WTC11 (cell line): ENCODE measurements around the gene DAB2. TPM values are rescaled to one million over a fixed set of nuclear protein-coding genes. Genes with fewer than 3 reads are reported as not detected.

Source experiments
- ATAC-seq: fragments of 200-7000 bp; cut with Tn5 transposase; 2 replicates; pipeline ENCODE4 v1.10.0; 2021; ENCODE audit warnings: mild to moderate bottlenecking, moderate library complexity
- CTCF ChIA-PET: fragments of 300-600 bp; sonication (Branson Sonifier 250); formaldehyde crosslinking; loops from one replicate; lab custom pipeline; 2021; ENCODE audit warnings: antibody characterized with exemption; lab: Charles Lee
- POLR2A ChIA-PET: fragments of 350-600 bp; sonication (Branson Sonifier 250); formaldehyde crosslinking; loops from one replicate; lab custom pipeline; 2021; ENCODE audit warnings: antibody characterized with exemption; lab: Charles Lee
- DNase-seq: peaks from one replicate; pipeline ENCODE4 v3.0.0; 2021; ENCODE audit warnings: low spot score
- H3K27ac Mint-ChIP-seq: 2 replicates; pipeline ENCODE4 v1.8.0; 2021; ENCODE audit warnings: mixed read lengths
- H3K27me3 Mint-ChIP-seq: 2 replicates; pipeline ENCODE4 v1.8.0; 2021; ENCODE audit warnings: low read depth, mild to moderate bottlenecking, moderate library complexity, mixed read lengths
- H3K36me3 Mint-ChIP-seq: 2 replicates; pipeline ENCODE4 v1.8.0; 2021; ENCODE audit warnings: mixed read lengths
- H3K4me1 Mint-ChIP-seq: 2 replicates; pipeline ENCODE4 v1.8.0; 2022; ENCODE audit warnings: mixed read lengths
- H3K4me3 Mint-ChIP-seq: 2 replicates; pipeline ENCODE4 v1.8.0; 2021; ENCODE audit warnings: mild to moderate bottlenecking, moderate library complexity, mixed read lengths
- H3K9me3 Mint-ChIP-seq: 2 replicates; pipeline ENCODE4 v1.8.0; 2021; ENCODE audit warnings: mixed read lengths
- ATF1 ChIP-seq: sonication (generic); formaldehyde crosslinking; IDR thresholded peaks from 2 replicates; pipeline ENCODE4 v1.8.1; 2023; ENCODE audit warnings: mild to moderate bottlenecking, moderate library complexity, missing genetic modification reagents
- CREB1 ChIP-seq: sonication (generic); formaldehyde crosslinking; IDR thresholded peaks from 2 replicates; pipeline ENCODE4 v1.8.0; 2023; ENCODE audit warnings: mild to moderate bottlenecking, missing genetic modification reagents
- HMGA2 ChIP-seq: fragments of 250-450 bp; sonication (Bioruptor Pico); IDR thresholded peaks from 2 replicates; pipeline ENCODE4 v1.4.0; 2021; ENCODE audit warnings: mild to moderate bottlenecking, moderate library complexity
- KAT7 ChIP-seq: sonication (generic); formaldehyde crosslinking; IDR thresholded peaks from 2 replicates; pipeline ENCODE4 v1.8.1; 2023; ENCODE audit warnings: missing genetic modification reagents, mild to moderate bottlenecking, borderline replicate concordance
- MAX ChIP-seq: sonication (generic); formaldehyde crosslinking; IDR thresholded peaks from 2 replicates; pipeline ENCODE4 v1.8.0; 2022; ENCODE audit warnings: mild to moderate bottlenecking, missing genetic modification reagents
- MXD4 ChIP-seq: fragments of 250-450 bp; sonication (Bioruptor Pico); IDR thresholded peaks from 2 replicates; pipeline ENCODE4 v1.8.0; 2021; ENCODE audit warnings: mild to moderate bottlenecking, moderate library complexity, borderline replicate concordance
- NFYB ChIP-seq: sonication (generic); formaldehyde crosslinking; conservative IDR thresholded peaks from 2 replicates; pipeline ENCODE4 v1.8.0; 2022; ENCODE audit warnings: low read depth, missing genetic modification reagents
- NR1H2 ChIP-seq: sonication (generic); formaldehyde crosslinking; IDR thresholded peaks from 2 replicates; pipeline ENCODE4 v1.9.0; 2021; ENCODE audit warnings: mild to moderate bottlenecking, moderate library complexity, missing genetic modification reagents
- RORB ChIP-seq: fragments of 250-450 bp; sonication (Bioruptor Pico); IDR thresholded peaks from 2 replicates; pipeline ENCODE4 v1.9.0; 2021; ENCODE audit warnings: mild to moderate bottlenecking
- SOX15 ChIP-seq: fragments of 250-450 bp; sonication (Bioruptor Pico); IDR thresholded peaks from 2 replicates; pipeline ENCODE4 v1.9.0; 2021; ENCODE audit warnings: mild to moderate bottlenecking
- TP53 ChIP-seq: sonication (generic); formaldehyde crosslinking; IDR thresholded peaks from 2 replicates; pipeline ENCODE4 v1.8.1; 2023; ENCODE audit warnings: mild to moderate bottlenecking, missing genetic modification reagents
- ZNF263 ChIP-seq: sonication (generic); formaldehyde crosslinking; IDR thresholded peaks from 2 replicates; pipeline ENCODE4 v1.8.1; 2022; ENCODE audit warnings: low read depth, mild to moderate bottlenecking, moderate library complexity, missing genetic modification reagents
- total RNA-seq: library from RNA; stranded (reverse); gene quantifications from 3 replicates; pipeline ENCODE4 v1.2.3, GENCODE V29; 2021
- TF ChIP-seq, protein P1 (sequence below): fragments of 250-450 bp; sonication (Bioruptor Pico); IDR thresholded peaks from 2 replicates; pipeline ENCODE4 v1.9.0; 2021; ENCODE audit warnings: mild to moderate bottlenecking
- TF ChIP-seq, protein P2 (sequence below): sonication (generic); formaldehyde crosslinking; IDR thresholded peaks from 2 replicates; pipeline ENCODE4 v1.8.0; 2023; ENCODE audit warnings: missing genetic modification reagents
- TF ChIP-seq, protein P3 (sequence below): sonication (generic); formaldehyde crosslinking; IDR thresholded peaks from 2 replicates; pipeline ENCODE4 v1.8.1; 2023; ENCODE audit warnings: mild to moderate bottlenecking, missing genetic modification reagents, borderline replicate concordance
- TF ChIP-seq, protein P4 (sequence below): sonication (generic); formaldehyde crosslinking; IDR thresholded peaks from 2 replicates; pipeline ENCODE4 v1.8.1; 2023; ENCODE audit warnings: mild to moderate bottlenecking, moderate library complexity, missing genetic modification reagents
- TF ChIP-seq, protein P5 (sequence below): fragments of 250-450 bp; sonication (Bioruptor Pico); IDR thresholded peaks from 2 replicates; pipeline ENCODE4 v1.9.0; 2021; ENCODE audit warnings: mild to moderate bottlenecking, borderline replicate concordance
- TF ChIP-seq, protein P6 (sequence below): fragments of 250-450 bp; sonication (Bioruptor Pico); IDR thresholded peaks from 2 replicates; pipeline ENCODE4 v2.1.2; 2022; ENCODE audit warnings: mild to moderate bottlenecking, moderate library complexity

DAB2 gene
- total RNA-seq, 1 experiment from 2014 or later, result 7.2 TPM

GRCh38 chr5:39413771-39414170 is 11.0 kb downstream of the DAB2 start:
- ChIA-PET POLR2A (no interaction called here), CTCF (interaction anchor here (1.7 to 1.9 kb wide), 2 partner anchors 11 to 38 kb away, joined by 4 to 7 read pairs; partner anchors contain the start of gene DAB2)

DNA sequence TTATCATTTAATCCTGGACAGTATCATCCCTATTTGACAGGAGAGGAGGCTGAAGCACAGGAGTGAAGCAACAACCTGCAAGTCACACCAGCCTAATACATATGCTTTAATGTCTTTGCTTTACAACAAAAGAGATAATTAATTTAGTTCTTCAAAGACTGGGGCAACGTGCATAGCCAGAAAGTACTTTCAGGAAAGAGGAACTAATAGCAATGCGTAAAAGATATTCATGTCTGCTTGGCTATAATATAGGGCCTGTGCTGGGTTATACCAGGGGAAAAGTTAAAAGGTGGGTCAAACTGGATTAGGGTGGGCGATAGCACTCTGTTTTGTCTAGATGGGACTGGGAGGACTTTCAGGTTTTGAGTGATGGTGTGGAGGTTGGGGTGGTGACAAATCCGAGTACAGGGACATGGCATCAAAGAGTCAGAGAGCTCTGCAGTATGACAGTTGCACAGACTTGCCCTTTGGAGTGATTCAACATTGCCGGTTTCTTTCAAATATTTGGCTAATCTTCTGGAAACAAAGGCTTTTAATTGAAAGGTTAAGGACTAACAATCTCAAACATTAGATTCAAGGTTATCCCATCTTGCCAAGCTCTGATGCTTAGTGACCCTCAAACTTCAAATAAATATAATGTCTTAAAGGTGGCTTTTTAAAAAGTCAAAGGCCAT is 11.9 kb downstream of the DAB2 start:
- no peak for DNase-seq
- no peak overlapping the region for H3K4me3 Mint-ChIP-seq
- no peak overlapping the region for H3K27ac Mint-ChIP-seq
- H3K36me3 Mint-ChIP-seq, result no peaks in the 10 kb centered on the region
- ChIA-PET CTCF (interaction anchor here (1.7 to 1.9 kb wide), 2 partner anchors 12 to 37 kb away, joined by 4 to 7 read pairs; partner anchors contain the start of gene DAB2), POLR2A (no interaction called here)
- H3K27me3 Mint-ChIP-seq, result no peaks in the 10 kb centered on the region; the same call in 1 of the 2 replicates
- no peaks in the 10 kb centered on the region for H3K9me3 Mint-ChIP-seq
- no peak; the same call in 1 of the 2 replicates for ATAC-seq
- peaks cover 39% of the 10 kb centered on the region for H3K4me1 Mint-ChIP-seq
- TF ChIP-seq, protein P1, sequence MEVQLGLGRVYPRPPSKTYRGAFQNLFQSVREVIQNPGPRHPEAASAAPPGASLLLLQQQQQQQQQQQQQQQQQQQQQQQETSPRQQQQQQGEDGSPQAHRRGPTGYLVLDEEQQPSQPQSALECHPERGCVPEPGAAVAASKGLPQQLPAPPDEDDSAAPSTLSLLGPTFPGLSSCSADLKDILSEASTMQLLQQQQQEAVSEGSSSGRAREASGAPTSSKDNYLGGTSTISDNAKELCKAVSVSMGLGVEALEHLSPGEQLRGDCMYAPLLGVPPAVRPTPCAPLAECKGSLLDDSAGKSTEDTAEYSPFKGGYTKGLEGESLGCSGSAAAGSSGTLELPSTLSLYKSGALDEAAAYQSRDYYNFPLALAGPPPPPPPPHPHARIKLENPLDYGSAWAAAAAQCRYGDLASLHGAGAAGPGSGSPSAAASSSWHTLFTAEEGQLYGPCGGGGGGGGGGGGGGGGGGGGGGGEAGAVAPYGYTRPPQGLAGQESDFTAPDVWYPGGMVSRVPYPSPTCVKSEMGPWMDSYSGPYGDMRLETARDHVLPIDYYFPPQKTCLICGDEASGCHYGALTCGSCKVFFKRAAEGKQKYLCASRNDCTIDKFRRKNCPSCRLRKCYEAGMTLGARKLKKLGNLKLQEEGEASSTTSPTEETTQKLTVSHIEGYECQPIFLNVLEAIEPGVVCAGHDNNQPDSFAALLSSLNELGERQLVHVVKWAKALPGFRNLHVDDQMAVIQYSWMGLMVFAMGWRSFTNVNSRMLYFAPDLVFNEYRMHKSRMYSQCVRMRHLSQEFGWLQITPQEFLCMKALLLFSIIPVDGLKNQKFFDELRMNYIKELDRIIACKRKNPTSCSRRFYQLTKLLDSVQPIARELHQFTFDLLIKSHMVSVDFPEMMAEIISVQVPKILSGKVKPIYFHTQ (CRISPR knock-in tag), result no peak
- TF ChIP-seq, protein P2, sequence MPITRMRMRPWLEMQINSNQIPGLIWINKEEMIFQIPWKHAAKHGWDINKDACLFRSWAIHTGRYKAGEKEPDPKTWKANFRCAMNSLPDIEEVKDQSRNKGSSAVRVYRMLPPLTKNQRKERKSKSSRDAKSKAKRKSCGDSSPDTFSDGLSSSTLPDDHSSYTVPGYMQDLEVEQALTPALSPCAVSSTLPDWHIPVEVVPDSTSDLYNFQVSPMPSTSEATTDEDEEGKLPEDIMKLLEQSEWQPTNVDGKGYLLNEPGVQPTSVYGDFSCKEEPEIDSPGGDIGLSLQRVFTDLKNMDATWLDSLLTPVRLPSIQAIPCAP (CRISPR knock-in tag), result no peak
- TF ChIP-seq, protein P3, sequence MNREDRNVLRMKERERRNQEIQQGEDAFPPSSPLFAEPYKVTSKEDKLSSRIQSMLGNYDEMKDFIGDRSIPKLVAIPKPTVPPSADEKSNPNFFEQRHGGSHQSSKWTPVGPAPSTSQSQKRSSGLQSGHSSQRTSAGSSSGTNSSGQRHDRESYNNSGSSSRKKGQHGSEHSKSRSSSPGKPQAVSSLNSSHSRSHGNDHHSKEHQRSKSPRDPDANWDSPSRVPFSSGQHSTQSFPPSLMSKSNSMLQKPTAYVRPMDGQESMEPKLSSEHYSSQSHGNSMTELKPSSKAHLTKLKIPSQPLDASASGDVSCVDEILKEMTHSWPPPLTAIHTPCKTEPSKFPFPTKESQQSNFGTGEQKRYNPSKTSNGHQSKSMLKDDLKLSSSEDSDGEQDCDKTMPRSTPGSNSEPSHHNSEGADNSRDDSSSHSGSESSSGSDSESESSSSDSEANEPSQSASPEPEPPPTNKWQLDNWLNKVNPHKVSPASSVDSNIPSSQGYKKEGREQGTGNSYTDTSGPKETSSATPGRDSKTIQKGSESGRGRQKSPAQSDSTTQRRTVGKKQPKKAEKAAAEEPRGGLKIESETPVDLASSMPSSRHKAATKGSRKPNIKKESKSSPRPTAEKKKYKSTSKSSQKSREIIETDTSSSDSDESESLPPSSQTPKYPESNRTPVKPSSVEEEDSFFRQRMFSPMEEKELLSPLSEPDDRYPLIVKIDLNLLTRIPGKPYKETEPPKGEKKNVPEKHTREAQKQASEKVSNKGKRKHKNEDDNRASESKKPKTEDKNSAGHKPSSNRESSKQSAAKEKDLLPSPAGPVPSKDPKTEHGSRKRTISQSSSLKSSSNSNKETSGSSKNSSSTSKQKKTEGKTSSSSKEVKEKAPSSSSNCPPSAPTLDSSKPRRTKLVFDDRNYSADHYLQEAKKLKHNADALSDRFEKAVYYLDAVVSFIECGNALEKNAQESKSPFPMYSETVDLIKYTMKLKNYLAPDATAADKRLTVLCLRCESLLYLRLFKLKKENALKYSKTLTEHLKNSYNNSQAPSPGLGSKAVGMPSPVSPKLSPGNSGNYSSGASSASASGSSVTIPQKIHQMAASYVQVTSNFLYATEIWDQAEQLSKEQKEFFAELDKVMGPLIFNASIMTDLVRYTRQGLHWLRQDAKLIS (CRISPR knock-in tag), result no peak

More at GRCh38 chr5:39413771-39414170, 11.0 kb downstream of the DAB2 start:
- no peak overlapping the region for H3K27ac Mint-ChIP-seq
- no peaks in the 10 kb centered on the region for H3K36me3 Mint-ChIP-seq
- TF ChIP-seq HMGA2 (CRISPR knock-in tag) (no peak), NR1H2 (no peak), SOX15 (CRISPR knock-in tag) (no peak), KAT7 (CRISPR knock-in tag) (no peak), ATF1 (CRISPR knock-in tag) (no peak), TP53 (CRISPR knock-in tag) (no peak), CREB1 (CRISPR knock-in tag) (no peak), MAX (CRISPR knock-in tag) (no peak), RORB (no peak), ZNF263 (no peak), NFYB (CRISPR knock-in tag) (no peak), MXD4 (CRISPR knock-in tag) (no peak)
- TF ChIP-seq, protein P4, sequence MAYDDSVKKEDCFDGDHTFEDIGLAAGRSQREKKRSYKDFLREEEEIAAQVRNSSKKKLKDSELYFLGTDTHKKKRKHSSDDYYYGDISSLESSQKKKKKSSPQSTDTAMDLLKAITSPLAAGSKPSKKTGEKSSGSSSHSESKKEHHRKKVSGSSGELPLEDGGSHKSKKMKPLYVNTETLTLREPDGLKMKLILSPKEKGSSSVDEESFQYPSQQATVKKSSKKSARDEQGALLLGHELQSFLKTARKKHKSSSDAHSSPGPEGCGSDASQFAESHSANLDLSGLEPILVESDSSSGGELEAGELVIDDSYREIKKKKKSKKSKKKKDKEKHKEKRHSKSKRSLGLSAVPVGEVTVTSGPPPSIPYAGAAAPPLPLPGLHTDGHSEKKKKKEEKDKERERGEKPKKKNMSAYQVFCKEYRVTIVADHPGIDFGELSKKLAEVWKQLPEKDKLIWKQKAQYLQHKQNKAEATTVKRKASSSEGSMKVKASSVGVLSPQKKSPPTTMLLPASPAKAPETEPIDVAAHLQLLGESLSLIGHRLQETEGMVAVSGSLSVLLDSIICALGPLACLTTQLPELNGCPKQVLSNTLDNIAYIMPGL (CRISPR knock-in tag), result no peak
- TF ChIP-seq, protein P5, sequence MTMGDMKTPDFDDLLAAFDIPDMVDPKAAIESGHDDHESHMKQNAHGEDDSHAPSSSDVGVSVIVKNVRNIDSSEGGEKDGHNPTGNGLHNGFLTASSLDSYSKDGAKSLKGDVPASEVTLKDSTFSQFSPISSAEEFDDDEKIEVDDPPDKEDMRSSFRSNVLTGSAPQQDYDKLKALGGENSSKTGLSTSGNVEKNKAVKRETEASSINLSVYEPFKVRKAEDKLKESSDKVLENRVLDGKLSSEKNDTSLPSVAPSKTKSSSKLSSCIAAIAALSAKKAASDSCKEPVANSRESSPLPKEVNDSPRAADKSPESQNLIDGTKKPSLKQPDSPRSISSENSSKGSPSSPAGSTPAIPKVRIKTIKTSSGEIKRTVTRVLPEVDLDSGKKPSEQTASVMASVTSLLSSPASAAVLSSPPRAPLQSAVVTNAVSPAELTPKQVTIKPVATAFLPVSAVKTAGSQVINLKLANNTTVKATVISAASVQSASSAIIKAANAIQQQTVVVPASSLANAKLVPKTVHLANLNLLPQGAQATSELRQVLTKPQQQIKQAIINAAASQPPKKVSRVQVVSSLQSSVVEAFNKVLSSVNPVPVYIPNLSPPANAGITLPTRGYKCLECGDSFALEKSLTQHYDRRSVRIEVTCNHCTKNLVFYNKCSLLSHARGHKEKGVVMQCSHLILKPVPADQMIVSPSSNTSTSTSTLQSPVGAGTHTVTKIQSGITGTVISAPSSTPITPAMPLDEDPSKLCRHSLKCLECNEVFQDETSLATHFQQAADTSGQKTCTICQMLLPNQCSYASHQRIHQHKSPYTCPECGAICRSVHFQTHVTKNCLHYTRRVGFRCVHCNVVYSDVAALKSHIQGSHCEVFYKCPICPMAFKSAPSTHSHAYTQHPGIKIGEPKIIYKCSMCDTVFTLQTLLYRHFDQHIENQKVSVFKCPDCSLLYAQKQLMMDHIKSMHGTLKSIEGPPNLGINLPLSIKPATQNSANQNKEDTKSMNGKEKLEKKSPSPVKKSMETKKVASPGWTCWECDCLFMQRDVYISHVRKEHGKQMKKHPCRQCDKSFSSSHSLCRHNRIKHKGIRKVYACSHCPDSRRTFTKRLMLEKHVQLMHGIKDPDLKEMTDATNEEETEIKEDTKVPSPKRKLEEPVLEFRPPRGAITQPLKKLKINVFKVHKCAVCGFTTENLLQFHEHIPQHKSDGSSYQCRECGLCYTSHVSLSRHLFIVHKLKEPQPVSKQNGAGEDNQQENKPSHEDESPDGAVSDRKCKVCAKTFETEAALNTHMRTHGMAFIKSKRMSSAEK (CRISPR knock-in tag), result no peak
- TF ChIP-seq, protein P6, sequence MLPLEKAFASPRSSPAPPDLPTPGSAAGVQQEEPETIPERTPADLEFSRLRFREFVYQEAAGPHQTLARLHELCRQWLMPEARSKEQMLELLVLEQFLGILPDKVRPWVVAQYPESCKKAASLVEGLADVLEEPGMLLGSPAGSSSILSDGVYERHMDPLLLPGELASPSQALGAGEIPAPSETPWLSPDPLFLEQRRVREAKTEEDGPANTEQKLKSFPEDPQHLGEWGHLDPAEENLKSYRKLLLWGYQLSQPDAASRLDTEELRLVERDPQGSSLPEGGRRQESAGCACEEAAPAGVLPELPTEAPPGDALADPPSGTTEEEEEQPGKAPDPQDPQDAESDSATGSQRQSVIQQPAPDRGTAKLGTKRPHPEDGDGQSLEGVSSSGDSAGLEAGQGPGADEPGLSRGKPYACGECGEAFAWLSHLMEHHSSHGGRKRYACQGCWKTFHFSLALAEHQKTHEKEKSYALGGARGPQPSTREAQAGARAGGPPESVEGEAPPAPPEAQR (CRISPR knock-in tag), result no peak
- TF ChIP-seq, protein P2 (CRISPR knock-in tag), result no peak
- no peak for ATAC-seq
- DNase-seq, result no peak
- peaks cover 39% of the 10 kb centered on the region for H3K4me1 Mint-ChIP-seq
- H3K27me3 Mint-ChIP-seq, result no peaks in the 10 kb centered on the region; the same call in 1 of the 2 replicates
- no peak overlapping the region for H3K4me3 Mint-ChIP-seq
- no peaks in the 10 kb centered on the region for H3K9me3 Mint-ChIP-seq
